NCI-H1694 treated with DMSO at 0.1 percent for 48 hours (cell line): ENCODE measurements around the gene CUEDC2.
A peak's percentile ranks its signal among the peaks of the same experiment; 100 is the strongest.
"Not testable (repeated sequence)": the region's sequence is repeated elsewhere in the genome, so short reads cannot be mapped to it uniquely, and the experiment has no call there.

Experiments
- DNase-seq: peaks from one replicate; lab custom pipeline; 2025; lab: John Stamatoyannopoulos, UW

The CUEDC2 gene

DNA sequence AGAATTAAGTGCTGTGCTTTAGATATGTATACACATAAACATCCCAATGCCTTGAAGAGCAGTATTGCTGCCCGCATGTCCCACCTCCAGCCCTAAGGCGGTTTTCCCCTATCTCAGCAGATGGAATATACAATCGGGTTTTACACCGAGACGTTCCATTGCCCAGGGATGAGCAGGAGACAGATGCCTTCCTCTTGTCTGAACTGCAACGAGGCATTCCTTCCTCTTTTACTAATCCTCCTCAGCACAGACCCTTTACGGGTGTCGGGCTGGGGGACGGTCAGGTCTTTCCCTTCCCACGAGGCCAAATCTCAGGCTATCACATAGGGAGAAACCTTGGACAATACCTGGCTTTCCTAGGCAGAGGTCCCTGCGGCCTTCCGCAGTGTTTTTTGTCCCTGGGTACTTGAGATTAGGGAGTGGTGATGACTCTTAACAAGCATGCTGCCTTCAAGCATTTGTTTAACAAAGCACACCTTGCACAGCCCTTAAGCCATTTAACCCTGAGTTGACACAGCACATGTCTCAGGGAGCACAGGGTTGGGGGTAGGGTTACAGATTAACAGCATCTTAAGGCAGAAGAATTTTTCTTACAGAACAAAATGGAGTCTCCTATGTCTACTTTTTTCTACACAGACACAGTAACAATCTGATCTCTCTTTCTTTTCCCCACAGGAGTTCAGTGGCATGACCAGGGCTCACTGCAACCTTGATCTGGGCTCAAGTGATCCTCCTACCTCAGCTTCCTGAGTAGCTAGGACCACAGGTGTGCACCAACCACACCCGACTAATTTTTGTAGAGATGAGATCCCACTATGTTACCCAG, 22.5 kb upstream of the CUEDC2 start:
- DNase-seq, result not testable (repeated sequence)

DNA sequence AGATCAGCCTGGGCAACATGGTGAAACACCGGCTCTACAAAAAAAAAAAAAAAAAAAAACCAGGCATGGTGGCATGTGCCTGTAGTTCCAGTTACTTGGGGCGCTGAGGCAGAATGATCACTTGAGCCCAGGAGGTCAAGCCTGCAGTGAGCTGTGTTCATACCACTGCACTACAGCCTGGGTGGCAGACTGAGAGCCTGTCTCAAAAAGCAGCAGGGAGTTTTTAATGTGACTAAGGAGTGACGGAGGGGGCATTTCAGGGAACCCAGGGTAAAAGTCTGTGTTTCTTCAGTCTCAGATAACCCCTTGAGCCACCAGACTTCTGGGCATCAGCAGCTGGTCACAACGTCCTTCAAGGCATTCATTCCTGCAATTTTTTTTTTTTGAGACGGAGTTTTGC, 21.1 kb upstream of the CUEDC2 start:
- DNase-seq, result no peak

DNA sequence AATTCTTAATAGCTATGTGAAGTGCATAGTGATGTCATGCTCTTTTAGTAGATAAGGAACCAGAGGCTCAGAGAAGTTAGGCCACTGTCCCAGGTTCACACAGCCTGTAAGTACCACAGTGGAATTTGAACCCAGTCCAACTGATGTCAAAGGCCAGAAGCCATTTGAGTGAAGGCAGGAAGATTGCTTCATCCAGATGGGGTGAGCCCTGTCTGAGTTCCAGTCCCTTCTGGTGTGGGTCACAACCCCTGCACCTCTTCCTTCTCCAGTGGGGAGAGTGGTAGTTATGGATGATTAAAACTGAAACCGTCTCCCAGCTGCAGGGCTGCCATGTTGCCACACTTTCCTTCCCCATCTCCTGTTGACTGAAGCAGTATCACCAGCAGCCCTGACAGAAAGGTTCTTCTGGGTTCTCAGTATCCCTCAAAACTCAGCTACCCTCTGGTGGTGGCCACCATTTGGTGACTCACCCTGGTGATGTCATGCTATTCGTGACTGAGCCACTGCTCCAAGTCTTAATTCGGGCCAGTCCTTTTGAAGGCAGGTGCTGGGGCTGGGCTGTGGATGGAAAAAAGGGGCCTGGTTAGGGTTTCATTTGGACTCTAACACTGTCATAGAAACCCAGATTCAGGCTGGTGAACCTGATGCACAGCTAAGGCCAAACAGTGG, 20.4 kb upstream of the CUEDC2 start:
- no peak for DNase-seq

DNA sequence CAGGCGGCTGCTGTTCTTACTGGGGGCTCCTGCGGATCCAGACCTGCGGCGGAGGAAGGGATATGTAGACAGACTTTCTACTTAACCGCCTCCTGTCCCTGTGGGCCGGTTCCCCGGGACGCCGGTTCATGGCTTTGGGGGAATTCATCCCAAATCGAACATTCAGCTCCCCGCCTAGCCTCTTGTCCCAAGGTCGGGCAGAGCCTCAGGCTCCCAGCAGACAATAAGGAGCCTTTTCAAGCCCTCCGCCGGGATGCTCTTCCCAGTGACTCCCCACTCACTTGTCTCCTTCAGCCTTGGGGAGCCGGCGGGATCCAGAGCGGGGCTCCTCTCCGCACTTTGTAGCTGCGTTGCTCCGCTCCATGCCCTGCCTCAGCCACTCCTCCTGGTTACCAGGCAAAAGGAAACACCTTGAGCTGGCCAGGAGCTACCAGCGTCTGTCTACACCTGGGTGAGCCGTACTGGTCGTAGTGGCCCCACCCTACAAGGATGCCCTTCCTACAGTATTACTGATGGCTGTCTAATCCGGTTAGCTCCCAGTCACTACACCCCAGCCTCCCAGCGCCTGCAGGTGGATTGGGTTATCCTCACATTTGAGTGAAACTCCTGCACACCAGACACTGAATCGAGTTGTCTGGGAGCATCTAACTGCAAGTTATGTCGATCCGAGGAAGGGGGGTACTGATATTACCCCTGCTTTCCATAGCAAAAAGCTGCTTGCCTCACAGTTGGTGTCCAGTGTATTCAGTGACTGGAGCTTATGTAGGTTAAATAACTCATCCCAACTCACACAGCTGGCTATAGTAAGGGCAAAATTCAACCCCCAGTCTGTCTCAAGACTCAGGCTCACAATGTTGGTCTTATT, 19.0 kb upstream of the CUEDC2 start, which contains the start of gene C10orf95:
Gene C10orf95, minus strand, starts transcription at position 439 of the 865 bp plus-strand sequence. CDS start 450 bp downstream, outside the sequence.
- DNase-seq, result no peak

DNA sequence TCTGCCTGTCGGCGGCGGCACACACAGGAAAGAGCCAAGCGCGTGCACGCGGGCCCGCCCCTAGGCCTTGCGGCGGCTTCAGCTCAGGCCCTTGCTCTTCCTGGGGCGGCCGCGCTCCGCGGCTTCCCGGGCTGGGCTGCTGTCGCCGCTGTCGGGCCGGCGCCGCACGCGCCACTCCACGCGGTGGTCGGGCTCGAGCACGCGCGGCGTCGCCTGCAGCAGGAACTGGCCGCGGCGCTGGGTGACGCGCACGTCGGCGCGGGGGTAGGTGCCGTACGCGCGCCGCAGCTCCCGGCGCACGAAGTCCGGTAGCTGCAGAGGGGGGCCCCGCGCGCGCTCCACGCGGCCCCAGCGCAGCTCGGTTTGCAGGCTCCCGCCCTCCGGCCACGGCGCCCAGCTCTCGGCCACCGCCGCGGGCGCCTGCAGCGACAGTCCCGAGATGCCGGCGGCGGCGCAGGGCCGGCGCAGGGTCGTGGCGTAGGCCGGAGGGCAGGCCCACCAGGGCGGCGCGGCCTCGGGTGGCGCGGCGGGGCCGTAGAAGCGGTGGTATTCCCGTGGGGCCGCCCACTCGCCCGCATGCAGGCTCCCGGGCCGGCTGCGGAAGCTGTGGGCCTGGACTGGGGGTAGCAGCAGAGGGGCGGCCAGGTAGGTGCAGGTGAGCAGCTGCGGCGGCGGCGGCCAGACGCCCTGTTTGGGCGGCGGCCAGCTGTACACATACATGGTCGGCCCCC, 18.2 kb upstream of the CUEDC2 start:
- peak; percentile 40 for DNase-seq

DNA sequence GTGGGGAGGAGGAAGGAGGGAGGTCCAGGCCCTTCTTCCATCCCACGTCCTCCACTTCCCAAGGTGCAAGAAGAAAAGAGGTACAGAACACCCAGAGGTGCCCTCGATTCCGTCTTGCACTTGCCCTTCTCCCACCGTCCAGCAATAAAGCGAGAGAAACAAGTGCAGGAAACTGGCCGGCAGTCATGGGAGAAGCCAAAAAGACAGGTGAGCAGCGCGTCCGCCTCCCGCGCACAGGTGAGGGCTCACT, 17.7 kb upstream of the CUEDC2 start:
- DNase-seq, result no peak

DNA sequence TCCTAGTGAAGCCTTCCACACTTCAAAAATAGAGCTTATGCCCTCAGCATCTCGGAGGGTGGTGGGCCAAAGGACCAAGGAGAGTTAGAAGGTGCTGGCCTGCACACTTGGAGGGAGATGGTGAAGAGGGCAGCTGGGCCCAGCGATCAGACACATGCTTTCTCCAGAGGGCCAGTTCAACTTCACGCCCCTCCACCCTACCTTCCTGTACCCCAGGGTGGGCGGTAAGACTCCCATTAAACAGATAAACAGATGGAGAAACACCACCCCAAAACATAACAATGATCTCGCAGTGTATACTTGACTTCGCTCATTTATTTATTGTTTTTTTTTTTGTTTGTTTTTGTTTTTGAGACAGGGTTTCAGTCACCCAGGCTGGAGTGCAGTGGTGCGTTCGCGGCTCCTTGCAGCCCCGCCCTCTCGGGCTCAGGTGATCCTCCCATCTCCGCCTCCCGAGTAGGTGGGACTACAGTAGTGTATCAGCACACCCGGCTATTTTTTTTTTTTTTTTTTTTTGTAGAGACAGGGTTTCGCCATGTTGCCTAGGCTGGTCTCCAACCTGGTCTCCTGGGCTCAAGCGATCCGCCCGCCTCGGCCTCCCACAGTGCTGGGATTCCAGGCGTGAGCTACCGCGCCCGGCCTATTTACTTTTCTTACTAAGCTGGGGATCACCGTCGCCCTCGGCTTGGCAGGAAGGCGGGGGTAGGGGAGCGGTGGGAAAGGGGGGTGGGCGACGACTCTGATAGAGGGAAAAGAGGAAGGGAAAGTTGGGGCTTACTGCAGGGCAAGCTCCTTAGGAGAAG, 17.1 kb upstream of the CUEDC2 start:
- DNase-seq, result peak; percentile 73

DNA sequence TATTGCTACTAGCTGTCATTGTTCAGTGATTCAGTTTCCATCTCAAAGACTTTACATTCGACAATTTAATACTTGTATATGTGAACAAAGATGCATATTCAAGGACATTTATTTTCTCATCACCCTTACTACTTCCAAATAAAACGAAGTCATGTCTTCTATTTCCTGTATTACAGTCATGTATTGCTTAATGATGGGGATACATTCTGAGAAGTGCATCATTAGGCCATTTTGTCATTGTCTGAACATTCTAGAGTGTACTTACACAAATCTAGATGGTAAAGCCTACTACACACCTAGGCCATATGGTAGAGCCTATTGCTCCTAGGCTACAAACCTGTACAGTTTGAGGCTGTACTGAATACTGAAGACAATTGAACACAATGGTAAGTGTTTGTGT, 12.5 kb upstream of the CUEDC2 start:
- no peak for DNase-seq

DNA sequence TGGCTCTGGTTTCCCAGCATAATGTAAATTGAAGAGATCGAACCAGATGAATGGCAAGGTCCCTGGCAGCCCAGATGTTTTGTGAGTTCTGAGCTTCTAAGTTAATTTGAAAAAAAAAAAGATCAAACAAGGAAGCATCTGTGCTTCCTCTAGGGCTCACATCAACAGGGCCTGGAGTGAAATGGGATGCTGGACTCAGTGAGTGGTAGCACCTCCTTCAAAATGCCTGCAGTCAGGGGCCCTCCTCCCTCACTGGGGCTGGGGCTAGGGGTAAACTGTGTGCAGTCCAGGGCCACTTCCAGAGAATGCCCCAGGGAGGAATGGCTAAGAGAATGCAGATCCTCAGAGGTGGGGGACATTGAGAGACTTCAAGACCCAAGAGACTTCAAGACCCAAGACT, 6.0 kb upstream of the CUEDC2 start:
- no peak for DNase-seq

DNA sequence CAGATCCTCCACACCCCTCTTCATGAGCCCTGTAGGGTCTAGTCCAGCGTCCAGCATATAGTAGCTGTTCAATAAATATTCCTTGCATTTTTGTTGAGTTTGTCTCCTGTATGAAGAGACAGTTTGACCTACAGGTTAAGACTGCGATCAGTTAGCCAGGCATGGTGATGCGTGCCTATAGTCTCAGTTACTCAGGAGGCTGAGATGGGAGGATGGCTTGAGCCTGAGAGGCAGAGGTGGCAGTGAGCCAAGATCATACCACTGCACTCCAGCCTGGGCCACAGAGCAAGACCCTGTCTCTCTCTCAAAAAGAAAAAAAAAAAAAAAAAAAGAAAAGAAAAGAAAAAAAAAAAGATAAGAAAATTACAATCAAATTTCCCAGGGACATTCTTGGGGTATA, 5.1 kb upstream of the CUEDC2 start:
- DNase-seq, result no peak

DNA sequence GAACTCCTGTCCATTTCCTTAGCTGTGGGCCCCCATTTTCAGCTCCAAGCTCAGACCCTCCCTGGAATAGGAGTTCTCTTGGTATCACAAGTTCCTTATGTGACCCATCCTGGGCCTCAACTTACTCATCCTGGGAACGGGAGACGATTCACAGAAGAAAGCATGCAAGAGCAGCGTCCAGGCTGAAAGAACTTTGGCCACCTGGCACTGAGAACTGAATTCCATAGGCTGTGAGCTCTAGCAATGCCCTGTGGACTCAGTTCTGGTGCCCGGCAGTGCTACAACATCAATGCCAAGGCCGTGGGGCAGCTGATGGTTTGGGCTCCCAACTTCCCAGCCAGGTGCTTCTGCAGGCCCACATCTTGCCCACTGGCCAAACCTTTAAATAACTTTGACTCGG, 3.9 kb upstream of the CUEDC2 start:
- DNase-seq, result no peak

DNA sequence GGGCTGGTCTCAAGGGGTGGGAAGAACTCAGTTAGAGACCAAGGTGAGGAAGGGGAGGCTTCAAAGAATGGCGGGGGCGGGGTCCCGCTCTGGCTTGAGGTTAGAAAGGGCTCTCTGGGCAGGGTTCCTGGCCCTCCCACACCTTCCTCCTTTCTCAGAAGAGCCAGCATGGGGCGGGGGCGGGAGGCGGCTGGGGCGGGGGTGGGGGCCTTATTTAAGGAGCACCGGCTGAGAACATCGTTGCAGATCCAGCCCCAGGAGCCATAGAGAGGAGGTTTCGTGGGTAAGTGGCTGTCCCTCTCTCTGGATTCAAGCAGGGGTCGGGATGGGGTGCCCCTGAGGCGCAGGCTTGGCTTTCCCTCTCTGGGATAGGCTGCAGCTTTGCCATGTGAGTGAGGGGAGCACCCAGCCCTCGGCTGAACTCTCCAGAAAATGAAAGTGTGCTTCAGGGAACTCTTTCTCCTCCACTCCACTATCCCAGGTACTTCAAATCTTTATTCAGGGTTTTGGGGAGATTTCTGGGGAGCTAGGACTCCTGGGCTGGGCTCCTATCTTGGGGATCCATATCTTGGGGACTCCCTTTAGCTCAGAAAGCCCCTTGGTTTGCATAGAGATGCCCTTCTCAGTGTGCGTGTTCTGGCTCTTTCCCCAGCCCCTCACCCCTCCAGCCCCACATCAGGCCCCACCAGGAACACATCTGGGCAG, 3.3 kb upstream of the CUEDC2 start:
- no peak for DNase-seq

DNA sequence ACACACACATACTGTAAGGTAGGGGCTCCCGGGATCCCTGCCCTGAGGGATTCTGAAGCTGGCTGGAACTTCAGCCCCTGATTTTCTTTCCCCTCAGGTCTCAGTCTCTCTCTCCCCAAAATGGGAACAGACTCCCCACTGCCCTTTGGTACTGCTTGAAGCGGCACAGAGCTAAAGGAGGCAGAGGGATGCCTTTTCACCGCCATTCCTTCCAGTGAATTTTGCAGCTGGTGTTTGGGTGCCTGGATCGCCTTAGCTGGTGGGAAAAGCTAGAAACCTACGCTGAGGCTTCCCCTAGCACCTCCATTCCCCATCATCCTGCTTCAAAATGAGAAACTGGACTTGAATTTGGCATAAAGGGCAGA, 2.7 kb upstream of the CUEDC2 start:
- DNase-seq, result no peak

DNA sequence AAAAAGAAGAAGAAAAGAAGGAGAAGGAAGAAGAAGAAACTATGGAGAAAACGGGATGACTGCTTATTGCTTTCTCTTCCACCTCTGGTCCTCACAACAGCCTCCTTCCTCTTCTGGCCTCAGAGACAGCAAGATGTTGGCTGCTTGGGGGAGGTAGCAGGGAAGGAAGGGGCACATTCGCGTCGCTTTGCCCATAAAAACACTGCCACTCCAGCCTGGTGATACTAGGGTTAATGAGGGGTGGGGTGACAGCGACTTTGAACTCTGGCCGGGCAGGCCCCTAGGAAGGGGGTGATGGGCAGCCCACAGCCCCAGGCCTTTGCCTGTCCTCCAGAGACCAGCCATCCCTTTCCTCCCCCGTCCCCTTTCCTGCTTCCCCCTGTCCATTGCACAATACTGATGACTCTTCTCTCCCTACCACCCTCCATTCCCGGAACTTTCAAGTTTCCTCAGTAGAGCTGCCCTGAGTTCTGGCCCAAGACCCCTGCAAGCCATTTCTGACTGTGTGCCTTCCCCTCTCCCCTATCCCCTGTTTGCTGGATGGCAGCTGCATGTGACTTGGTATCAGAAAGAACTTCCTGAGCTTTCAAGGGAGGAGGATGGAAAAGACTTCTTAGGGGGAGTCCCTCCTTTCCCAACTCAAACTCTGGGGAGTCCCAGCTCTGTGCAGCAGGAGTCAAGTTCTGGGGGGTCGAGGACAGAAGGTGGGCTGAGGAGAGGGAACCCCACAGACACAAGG, 2.2 kb upstream of the CUEDC2 start:
- DNase-seq, result no peak

DNA sequence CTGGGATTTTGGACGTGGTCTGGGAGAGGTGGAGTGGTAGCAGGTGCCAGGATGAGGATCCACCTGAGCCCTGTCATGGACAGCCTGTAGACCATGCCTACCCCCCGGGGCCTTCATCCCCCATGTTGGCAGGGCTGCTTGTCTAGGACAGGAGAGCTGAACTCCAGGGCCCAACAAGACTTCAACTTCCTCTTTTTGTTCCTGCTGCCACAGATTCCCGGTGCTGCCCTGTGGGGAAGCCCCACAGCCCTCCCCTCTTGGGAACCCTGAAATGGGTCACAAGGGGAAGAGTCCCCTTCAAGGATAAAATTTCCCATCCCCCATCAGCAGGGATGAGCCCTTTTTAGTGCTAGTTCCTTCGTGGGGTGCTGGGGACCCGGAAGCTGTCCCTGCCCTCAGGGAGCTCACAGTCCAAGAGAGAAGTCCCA, 1.3 kb upstream of the CUEDC2 start:
- no peak for DNase-seq

DNA sequence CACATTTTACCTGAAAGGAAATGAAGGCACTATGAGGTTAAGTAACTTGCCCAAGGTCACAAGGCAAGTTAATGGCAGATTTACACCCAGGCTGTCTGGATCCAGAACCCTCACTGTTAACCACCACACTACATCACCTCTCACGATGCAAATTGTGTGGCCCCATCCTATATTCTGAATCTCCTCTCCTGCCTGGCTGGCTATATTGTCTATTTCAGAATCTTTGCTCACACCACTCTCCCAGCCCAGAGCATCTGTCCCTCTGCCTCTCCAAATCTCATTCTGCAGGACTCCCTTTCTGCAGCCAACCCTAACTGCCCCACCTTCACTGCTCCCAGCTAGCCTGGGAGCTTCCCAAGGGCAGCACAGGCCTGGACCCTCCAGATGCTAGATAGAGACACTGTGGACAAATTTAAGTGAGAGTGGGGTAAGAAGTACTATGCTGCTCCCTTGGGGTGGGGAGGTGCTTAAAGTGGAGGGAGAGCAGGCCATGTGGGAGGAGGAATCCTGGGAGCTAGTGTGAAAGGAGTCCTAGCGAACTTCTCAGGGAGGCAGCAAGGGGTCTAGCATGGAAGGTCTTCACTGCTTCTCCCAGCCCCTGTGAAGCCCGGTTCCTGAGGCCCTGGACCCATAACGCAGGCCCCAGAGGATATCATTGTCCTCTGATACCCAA, 786 bp downstream of the CUEDC2 start:
- peak; percentile 36 for DNase-seq

DNA sequence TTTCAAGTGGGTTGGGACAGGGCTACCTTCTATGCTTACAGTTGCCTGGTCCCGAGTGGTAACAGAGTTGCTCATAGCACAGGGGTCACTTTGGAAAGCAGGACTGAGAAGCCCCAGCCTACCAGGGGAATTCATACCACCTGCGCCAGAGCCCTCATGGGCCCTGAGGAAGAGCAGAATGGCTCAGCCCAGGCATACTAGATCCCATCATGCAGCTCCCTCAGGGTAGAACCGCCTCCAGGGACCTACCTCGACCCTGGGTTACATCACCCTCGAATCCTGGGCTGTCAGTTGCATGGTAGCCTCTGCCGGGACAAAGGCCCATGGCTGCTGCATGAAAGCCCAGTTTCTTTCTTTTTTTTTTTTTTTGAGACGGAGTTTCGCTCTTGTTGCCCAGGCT, 2.9 kb downstream of the CUEDC2 start:
- no peak for DNase-seq

DNA sequence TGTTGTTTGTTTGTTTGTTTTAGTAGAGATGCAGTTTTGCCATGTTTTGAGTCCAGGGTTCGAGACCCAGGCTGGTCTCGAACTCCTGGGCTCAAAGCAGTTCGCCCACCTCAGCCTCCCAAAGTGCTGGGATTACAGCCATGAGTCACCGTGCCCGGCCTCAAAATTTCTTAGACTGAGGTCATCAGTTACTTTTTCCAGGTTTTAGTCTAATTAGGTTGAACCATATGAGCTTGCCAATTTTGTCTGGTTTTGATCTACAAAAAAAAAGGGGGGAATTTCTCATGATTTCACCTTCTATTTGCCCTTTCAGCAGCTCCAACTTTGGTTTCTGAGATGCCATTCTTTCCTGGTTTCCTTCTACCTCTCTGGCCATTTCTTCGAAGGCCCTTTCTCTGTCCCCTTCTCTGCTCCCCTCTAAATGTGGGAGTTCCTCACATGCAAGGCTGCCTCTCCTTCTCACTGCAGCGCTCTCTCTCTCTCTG, 5.5 kb downstream of the CUEDC2 start:
- DNase-seq, result no peak

DNA sequence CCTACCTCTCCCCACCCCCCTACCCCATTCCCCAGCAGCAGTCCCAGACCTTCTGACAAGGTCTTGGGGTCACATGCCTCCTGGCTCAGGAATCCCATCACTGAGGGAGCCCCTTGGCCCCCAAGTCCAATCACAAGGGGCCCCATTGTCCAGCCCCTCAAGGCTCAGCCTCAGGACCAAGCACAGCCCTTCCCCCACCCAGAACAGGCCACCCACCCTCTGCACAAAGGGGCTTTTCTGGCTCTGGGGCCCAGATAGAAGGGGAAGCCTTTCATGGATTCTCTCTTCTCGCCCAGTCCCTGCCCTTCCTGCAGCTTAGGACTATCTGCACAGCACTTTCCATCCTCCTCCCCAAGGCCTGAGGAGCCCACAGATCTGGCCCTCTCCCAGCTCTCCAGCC, 6.9 kb downstream of the CUEDC2 start:
- no peak for DNase-seq
